ENCODE data around the gene PLEKHF1.

DNA sequence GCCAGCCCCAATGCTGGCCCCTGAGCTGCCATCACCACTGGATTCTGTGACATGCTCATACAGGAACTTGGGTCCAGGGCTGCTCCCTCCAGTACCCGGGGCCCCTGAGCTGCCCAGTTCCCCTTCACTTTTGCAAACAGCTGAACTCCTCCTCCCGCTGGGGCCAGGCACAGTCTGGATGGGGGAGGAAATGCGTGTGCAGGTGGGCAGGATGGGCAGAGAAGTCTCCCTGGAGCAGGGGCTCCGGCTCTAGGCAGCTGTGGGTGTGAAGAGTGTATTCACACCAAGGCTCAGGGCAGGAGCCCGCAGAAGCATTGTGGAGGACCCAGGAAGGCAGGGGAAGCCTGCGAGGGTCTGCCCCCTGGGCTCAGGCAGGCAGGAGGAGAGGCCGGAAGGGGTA, 46.8 kb upstream of the PLEKHF1 start:
- no peak for TF ChIP-seq POLR2AphosphoS5 (IDR thresholded peaks at IDR 0.05)
- TF ChIP-seq POLR2A (IDR thresholded peaks at IDR 0.05) = no peak
- TF ChIP-seq, protein P1, sequence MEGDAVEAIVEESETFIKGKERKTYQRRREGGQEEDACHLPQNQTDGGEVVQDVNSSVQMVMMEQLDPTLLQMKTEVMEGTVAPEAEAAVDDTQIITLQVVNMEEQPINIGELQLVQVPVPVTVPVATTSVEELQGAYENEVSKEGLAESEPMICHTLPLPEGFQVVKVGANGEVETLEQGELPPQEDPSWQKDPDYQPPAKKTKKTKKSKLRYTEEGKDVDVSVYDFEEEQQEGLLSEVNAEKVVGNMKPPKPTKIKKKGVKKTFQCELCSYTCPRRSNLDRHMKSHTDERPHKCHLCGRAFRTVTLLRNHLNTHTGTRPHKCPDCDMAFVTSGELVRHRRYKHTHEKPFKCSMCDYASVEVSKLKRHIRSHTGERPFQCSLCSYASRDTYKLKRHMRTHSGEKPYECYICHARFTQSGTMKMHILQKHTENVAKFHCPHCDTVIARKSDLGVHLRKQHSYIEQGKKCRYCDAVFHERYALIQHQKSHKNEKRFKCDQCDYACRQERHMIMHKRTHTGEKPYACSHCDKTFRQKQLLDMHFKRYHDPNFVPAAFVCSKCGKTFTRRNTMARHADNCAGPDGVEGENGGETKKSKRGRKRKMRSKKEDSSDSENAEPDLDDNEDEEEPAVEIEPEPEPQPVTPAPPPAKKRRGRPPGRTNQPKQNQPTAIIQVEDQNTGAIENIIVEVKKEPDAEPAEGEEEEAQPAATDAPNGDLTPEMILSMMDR (IDR thresholded peaks at IDR 0.05) = no peak
